Osteocyte (in vitro differentiated cells): ENCODE measurements around the gene MAP3K9. TPM values are rescaled to one million over a fixed set of nuclear protein-coding genes. Genes with fewer than 3 reads are reported as not detected.

ENCODE experiments used
- DNase-seq: peaks from one replicate; pipeline ENCODE4 v3.0.0; 2021; ENCODE audit warnings: mixed read lengths; ENCODE audit not compliant: unreplicated experiment; ENCODE audit errors: extremely low spot score
- H3K27ac Mint-ChIP-seq: one replicate; pipeline ENCODE4 v1.8.0; 2021; ENCODE audit warnings: mild to moderate bottlenecking, mixed read lengths; ENCODE audit not compliant: unreplicated experiment
- H3K27me3 Mint-ChIP-seq: one replicate; pipeline ENCODE4 v1.8.0; 2021; ENCODE audit warnings: mixed read lengths; ENCODE audit not compliant: unreplicated experiment
- H3K36me3 Mint-ChIP-seq: one replicate; pipeline ENCODE4 v1.8.0; 2021; ENCODE audit warnings: mixed read lengths; ENCODE audit not compliant: unreplicated experiment
- H3K4me1 Mint-ChIP-seq: one replicate; pipeline ENCODE4 v1.8.0; 2021; ENCODE audit warnings: mixed read lengths; ENCODE audit not compliant: unreplicated experiment
- H3K4me3 Mint-ChIP-seq: one replicate; pipeline ENCODE4 v1.8.0; 2021; ENCODE audit warnings: mild to moderate bottlenecking, moderate library complexity, mixed read lengths; ENCODE audit not compliant: unreplicated experiment
- H3K9me3 Mint-ChIP-seq: one replicate; pipeline ENCODE4 v1.8.0; 2021; ENCODE audit warnings: mixed read lengths; ENCODE audit not compliant: unreplicated experiment
- CTCF ChIP-seq: fragments of 200-600 bp; sonication (generic); IDR thresholded peaks from 2 replicates; pipeline ENCODE4 v1.5.0; 2021; ENCODE audit warnings: antibody characterized with exemption, mild to moderate bottlenecking, moderate library complexity
- total RNA-seq: library from RNA; stranded (reverse); gene quantifications from 2 replicates; pipeline ENCODE4 v1.2.1, GENCODE V29; 2021

Gene MAP3K9
- total RNA-seq, 1 donor from 2014 or later = 1.3 TPM

GRCh38 chr14:70742316-70742715, 67.0 kb downstream of the MAP3K9 start:
- no peaks in the 10 kb centered on the region for H3K4me1 Mint-ChIP-seq
- DNase-seq = no peak
- H3K9me3 Mint-ChIP-seq = no peaks in the 10 kb centered on the region
- no peaks in the 10 kb centered on the region for H3K27me3 Mint-ChIP-seq
- no peaks in the 10 kb centered on the region for H3K36me3 Mint-ChIP-seq
- no peak for TF ChIP-seq CTCF
- no peak overlapping the region for H3K27ac Mint-ChIP-seq
- H3K4me3 Mint-ChIP-seq = no peak overlapping the region

- DNase-seq = no peak
- Mint-ChIP-seq H3K27me3 (no peaks in the 10 kb centered on the region), H3K4me1 (no peaks in the 10 kb centered on the region), H3K4me3 (no peak overlapping the region), H3K27ac (no peak overlapping the region), H3K9me3 (no peaks in the 10 kb centered on the region), H3K36me3 (no peaks in the 10 kb centered on the region)
- no peak for TF ChIP-seq CTCF
Measured at GRCh38 chr14:70741482-70741881, 67.8 kb downstream of the MAP3K9 start.

- peaks cover 3% of the 10 kb centered on the region for H3K9me3 Mint-ChIP-seq
Measured at GRCh38 chr14:70735043-70735442, 74.3 kb downstream of the MAP3K9 start.

GRCh38 chr14:70731447-70732239, 77.7 kb downstream of the MAP3K9 start:
- no peak overlapping the region for H3K27ac Mint-ChIP-seq
- no peaks in the 10 kb centered on the region for H3K36me3 Mint-ChIP-seq
- H3K27me3 Mint-ChIP-seq = no peaks in the 10 kb centered on the region
- no peaks in the 10 kb centered on the region for H3K4me1 Mint-ChIP-seq
- no peak for DNase-seq
- TF ChIP-seq CTCF = no peak
- peaks cover 3% of the 10 kb centered on the region for H3K9me3 Mint-ChIP-seq
- H3K4me3 Mint-ChIP-seq = no peak overlapping the region

More at GRCh38 chr14:70735043-70735442, 74.3 kb downstream of the MAP3K9 start:
- Mint-ChIP-seq H3K27me3 (no peaks in the 10 kb centered on the region), H3K4me1 (no peaks in the 10 kb centered on the region), H3K4me3 (no peak overlapping the region), H3K36me3 (no peaks in the 10 kb centered on the region), H3K27ac (no peak overlapping the region)
- DNase-seq = no peak
- TF ChIP-seq CTCF = no peak

GRCh38 chr14:70730393-70730792, 78.9 kb downstream of the MAP3K9 start:
- Mint-ChIP-seq H3K9me3 (peaks cover 3% of the 10 kb centered on the region), H3K4me1 (no peaks in the 10 kb centered on the region), H3K4me3 (no peak overlapping the region), H3K36me3 (no peaks in the 10 kb centered on the region), H3K27ac (no peak overlapping the region), H3K27me3 (no peaks in the 10 kb centered on the region)
- no peak for TF ChIP-seq CTCF
- DNase-seq = no peak
